MM.1S (cell line): ENCODE results near the gene COL4A5.

Experiments used
- DNase-seq: peaks from one replicate; pipeline ENCODE4 v3.0.0-alpha.2; 2015
- H2AFZ ChIP-seq: fragments of 300-600 bp; sonication (generic); 2 replicates; pipeline ENCODE4 v1.6.0; 2016; ENCODE audit warnings: antibody characterized with exemption, low read length
- H3F3A ChIP-seq: fragments of 300-600 bp; sonication (generic); 2 replicates; pipeline ENCODE4 v1.6.1; 2016; ENCODE audit warnings: mild to moderate bottlenecking, antibody characterized with exemption, low read length, moderate library complexity, mixed read lengths; ENCODE audit not compliant: insufficient read depth
- H3K27ac ChIP-seq: fragments of 300-600 bp; sonication (generic); 2 replicates; pipeline ENCODE4 v1.5.1; 2016; ENCODE audit warnings: mild to moderate bottlenecking, low read length
- H3K27me3 ChIP-seq: fragments of 300-600 bp; sonication (generic); replicated peaks from 2 replicates; pipeline ENCODE4 v1.6.0; 2016; ENCODE audit warnings: low read length; ENCODE audit not compliant: insufficient read depth
- H3K36me3 ChIP-seq: fragments of 300-600 bp; sonication (generic); replicated peaks from 2 replicates; pipeline ENCODE4 v1.6.1; 2016; ENCODE audit warnings: mild to moderate bottlenecking, low read length, mixed read lengths; ENCODE audit not compliant: insufficient read depth
- H3K4me1 ChIP-seq: fragments of 300-600 bp; sonication (generic); 2 replicates; pipeline ENCODE4 v1.6.1; 2016; ENCODE audit warnings: low read length, mixed read lengths
- H3K4me2 ChIP-seq: fragments of 300-600 bp; sonication (generic); 2 replicates; pipeline ENCODE4 v1.6.0; 2016; ENCODE audit warnings: low read depth, low read length
- H3K4me3 ChIP-seq: fragments of 300-600 bp; sonication (generic); 2 replicates; pipeline ENCODE4 v1.5.1; 2016; ENCODE audit warnings: low read length, mixed read lengths
- H3K79me2 ChIP-seq: fragments of 300-600 bp; sonication (generic); 2 replicates; pipeline ENCODE4 v1.6.1; 2016; ENCODE audit warnings: mixed run types, low read length, mixed read lengths
- H3K9ac ChIP-seq: fragments of 300-600 bp; sonication (generic); 2 replicates; pipeline ENCODE4 v1.6.1; 2016; ENCODE audit warnings: low read length, mixed read lengths
- H3K9me2 ChIP-seq: fragments of 300-600 bp; sonication (generic); replicated peaks from 2 replicates; pipeline ENCODE4 v1.6.1; 2016; ENCODE audit warnings: mild to moderate bottlenecking, low read length, mixed read lengths; ENCODE audit not compliant: insufficient read depth
- H3K9me3 ChIP-seq: fragments of 300-600 bp; sonication (generic); replicated peaks from 2 replicates; pipeline ENCODE4 v1.6.1; 2016; ENCODE audit warnings: mild to moderate bottlenecking, low read length, mixed read lengths; ENCODE audit not compliant: insufficient read depth
- H4K20me1 ChIP-seq: fragments of 300-600 bp; sonication (generic); 2 replicates; pipeline ENCODE4 v1.6.1; 2016; ENCODE audit warnings: mild to moderate bottlenecking, low read length, moderate library complexity, mixed read lengths; ENCODE audit not compliant: insufficient read depth
- EZH2 ChIP-seq: fragments of 300-600 bp; sonication (generic); optimal IDR thresholded peaks from 2 replicates; pipeline ENCODE3; 2017; ENCODE audit warnings: low read depth, mild to moderate bottlenecking, antibody characterized with exemption, low read length, mixed read lengths
- EZH2phosphoT487 ChIP-seq: fragments of 300-600 bp; sonication (generic); IDR thresholded peaks from 2 replicates; pipeline ENCODE4 v1.6.1; 2018; ENCODE audit warnings: antibody characterized with exemption, low read length
- TF ChIP-seq, protein P1 (sequence below): fragments of 300-600 bp; sonication (generic); IDR thresholded peaks from 2 replicates; pipeline ENCODE4 v1.5.1; 2016; ENCODE audit warnings: antibody characterized with exemption, low read length, mixed read lengths

COL4A5 gene

DNA sequence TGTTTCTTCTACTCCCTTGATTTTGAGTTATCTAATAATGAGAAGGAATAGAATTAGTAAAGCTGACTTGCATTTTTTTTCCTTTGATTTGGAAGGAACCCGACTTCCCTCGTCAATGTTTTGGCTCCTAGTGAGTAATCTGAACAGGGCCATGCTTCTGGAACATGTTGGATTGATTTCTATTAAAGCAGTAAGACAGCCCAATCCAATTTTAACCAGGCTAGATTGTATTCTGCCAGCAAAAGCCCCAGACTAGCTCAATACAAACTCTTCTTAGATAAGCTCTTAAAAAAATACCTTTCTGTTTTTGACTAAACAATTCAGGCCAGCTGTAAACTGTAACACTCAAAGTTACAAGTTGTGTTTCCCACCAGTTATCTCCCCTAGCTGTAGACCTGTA lies 170.5 kb downstream of the COL4A5 start:
- Histone ChIP-seq H3K9me3 (no peaks in the 10 kb centered on the region), H3K79me2 (no peaks in the 10 kb centered on the region), H3K4me2 (no peak overlapping the region), H2AFZ (no peak overlapping the region), H3K27ac (no peak overlapping the region), H3K9ac (no peak overlapping the region), H3K36me3 (no peaks in the 10 kb centered on the region), H3K27me3 (no peaks in the 10 kb centered on the region), H4K20me1 (no peaks in the 10 kb centered on the region), H3K4me3 (no peak overlapping the region), H3K9me2 (no peaks in the 10 kb centered on the region), H3F3A (no peaks in the 10 kb centered on the region), H3K4me1 (0 out of 2 replicates have a peak, but pooled peaks cover 1% of the 10 kb centered on the region)
- TF ChIP-seq, protein P1, sequence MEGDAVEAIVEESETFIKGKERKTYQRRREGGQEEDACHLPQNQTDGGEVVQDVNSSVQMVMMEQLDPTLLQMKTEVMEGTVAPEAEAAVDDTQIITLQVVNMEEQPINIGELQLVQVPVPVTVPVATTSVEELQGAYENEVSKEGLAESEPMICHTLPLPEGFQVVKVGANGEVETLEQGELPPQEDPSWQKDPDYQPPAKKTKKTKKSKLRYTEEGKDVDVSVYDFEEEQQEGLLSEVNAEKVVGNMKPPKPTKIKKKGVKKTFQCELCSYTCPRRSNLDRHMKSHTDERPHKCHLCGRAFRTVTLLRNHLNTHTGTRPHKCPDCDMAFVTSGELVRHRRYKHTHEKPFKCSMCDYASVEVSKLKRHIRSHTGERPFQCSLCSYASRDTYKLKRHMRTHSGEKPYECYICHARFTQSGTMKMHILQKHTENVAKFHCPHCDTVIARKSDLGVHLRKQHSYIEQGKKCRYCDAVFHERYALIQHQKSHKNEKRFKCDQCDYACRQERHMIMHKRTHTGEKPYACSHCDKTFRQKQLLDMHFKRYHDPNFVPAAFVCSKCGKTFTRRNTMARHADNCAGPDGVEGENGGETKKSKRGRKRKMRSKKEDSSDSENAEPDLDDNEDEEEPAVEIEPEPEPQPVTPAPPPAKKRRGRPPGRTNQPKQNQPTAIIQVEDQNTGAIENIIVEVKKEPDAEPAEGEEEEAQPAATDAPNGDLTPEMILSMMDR, result no peak
- no peak for TF ChIP-seq EZH2phosphoT487
- no peak for TF ChIP-seq EZH2
- no peak for DNase-seq

DNA sequence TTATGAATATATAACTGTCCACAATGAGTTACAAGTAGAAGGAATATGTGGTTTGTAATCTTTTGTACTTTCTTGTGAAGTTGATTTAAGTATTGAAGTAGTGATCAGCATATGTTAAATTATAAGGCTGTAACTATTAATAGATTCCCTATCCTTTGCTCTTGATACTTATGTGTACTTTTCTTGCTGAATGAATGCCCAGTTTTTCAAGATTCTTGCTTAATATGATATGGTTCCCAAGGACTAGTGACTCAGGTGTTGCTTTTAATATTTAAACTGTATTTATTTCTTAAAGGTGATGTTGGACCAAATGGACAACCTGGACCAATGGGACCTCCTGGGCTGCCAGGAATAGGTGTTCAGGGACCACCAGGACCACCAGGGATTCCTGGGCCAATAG lies 175.0 kb downstream of the COL4A5 start:
- Histone ChIP-seq H3K9ac (no peak overlapping the region), H3K9me2 (no peaks in the 10 kb centered on the region), H3K4me3 (no peak overlapping the region), H4K20me1 (no peaks in the 10 kb centered on the region), H2AFZ (no peak overlapping the region), H3K79me2 (no peaks in the 10 kb centered on the region), H3K4me1 (no peaks in the 10 kb centered on the region), H3K27ac (no peak overlapping the region), H3F3A (no peaks in the 10 kb centered on the region), H3K9me3 (no peaks in the 10 kb centered on the region), H3K36me3 (no peaks in the 10 kb centered on the region), H3K4me2 (no peak overlapping the region), H3K27me3 (no peaks in the 10 kb centered on the region)
- no peak for DNase-seq
- TF ChIP-seq EZH2 (no peak), EZH2phosphoT487 (no peak)
- TF ChIP-seq, protein P1, result no peak

DNA sequence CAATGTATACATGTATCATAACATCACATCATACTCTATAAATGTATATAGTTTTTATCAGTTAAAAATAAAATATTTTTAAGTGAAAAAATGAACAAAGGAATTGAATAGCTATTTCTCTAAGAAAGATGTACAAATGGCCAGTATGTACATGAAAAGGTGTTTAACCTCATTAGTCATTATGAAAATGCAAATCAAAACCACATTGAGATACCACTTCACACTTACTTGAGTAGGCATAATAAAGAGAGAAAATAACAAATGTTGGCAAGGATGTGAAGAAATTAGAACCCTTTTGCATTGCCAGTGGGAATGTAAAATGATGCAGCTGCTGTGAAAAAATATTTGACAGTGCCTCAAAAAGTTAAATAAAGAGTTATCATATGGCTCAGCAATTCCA lies 201.2 kb downstream of the COL4A5 start:
- Histone ChIP-seq H2AFZ (no peak overlapping the region), H3K4me2 (no peak overlapping the region), H3F3A (no peaks in the 10 kb centered on the region)

More for the DNA sequence above, 201.2 kb downstream of the COL4A5 start:
- Histone ChIP-seq H3K27me3 (no peaks in the 10 kb centered on the region), H3K36me3 (no peaks in the 10 kb centered on the region), H3K9me3 (no peaks in the 10 kb centered on the region), H3K79me2 (no peaks in the 10 kb centered on the region), H3K27ac (no peak overlapping the region), H4K20me1 (no peaks in the 10 kb centered on the region), H3K4me3 (no peak overlapping the region), H3K9me2 (no peaks in the 10 kb centered on the region), H3K9ac (no peak overlapping the region), H3K4me1 (0 out of 2 replicates have a peak, but pooled peaks cover 4% of the 10 kb centered on the region)
- no peak for DNase-seq
- TF ChIP-seq, protein P1, result no peak
- TF ChIP-seq EZH2phosphoT487, result no peak
- TF ChIP-seq EZH2, result no peak
